ENCODE data around the gene MRPS33. TPM values are rescaled to one million over a fixed set of nuclear protein-coding genes. Genes with fewer than 3 reads are reported as not detected.

MRPS33 gene
- total RNA-seq, 1 experiment from 2014 or later = 57.1 TPM

DNA sequence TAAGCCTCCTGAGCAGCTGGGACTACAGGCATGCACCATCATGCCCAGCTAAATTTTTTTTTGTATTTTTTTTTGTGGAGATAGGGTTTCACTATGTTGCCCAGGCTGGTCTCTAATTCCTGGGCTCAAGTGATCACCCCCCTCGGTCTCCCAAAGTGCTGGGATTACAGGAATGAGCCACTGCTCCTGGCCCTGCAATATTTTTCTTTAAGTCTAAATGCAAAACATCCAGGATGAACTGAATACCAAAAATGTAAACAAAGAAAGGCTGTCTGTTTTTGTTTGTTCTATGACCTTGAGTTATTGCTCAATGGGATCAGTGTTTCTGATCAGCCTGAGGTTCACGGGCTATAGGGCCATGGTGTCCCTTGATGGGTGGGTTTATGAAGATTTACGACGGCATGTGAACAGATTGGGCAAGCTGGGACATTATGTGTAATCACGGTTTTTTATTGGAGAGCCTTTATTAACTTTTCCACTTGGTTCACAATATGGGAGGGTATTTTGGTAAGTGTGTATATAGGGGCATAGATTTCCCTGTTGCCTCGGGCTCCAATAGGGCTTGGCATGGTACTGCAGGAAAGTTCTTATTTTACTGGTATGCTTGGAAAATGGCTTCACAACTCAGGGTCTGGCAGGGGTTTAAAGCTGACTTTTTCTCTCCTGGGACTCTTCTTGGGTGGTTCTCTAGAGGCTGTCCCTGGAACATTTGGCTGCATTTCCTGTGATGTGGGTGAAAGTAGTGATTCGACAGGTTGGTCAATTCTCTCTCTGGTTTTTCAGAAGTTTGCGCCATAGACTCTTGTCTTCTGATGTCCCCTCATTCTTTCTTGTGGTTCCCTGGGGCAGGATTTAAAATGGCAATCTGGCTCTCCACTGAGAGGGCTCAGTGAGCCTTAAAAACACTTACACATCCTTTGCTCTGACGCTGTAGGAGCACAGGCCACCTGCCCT, 41.6 kb downstream of the MRPS33 start:
- Histone ChIP-seq H3K9ac (ENCODE audit: low read length) (no peak overlapping the region), H3K27me3 (ENCODE audit: low read length) (no peaks in the 10 kb centered on the region), H3K27ac (ENCODE audit: low read length) (no peak overlapping the region), H3K9me2 (replicated peaks; ENCODE audit: low read length) (no peaks in the 10 kb centered on the region), H3K36me3 (ENCODE audit: low read depth, low read length) (no peaks in the 10 kb centered on the region), H4K20me1 (ENCODE audit: low read length) (no peaks in the 10 kb centered on the region), H3K9me3 (ENCODE audit: low read length) (no peaks in the 10 kb centered on the region), H3F3A (ENCODE audit: low read length, unreplicated experiment) (no peaks in the 10 kb centered on the region), H3K79me2 (ENCODE audit: low read length) (no peaks in the 10 kb centered on the region), H3K4me2 (ENCODE audit: low read length) (no peak overlapping the region), H2AFZ (ENCODE audit: low read length) (no peak overlapping the region), H3K4me3 (ENCODE audit: low read length) (no peak overlapping the region), H3K4me1 (ENCODE audit: insufficient read depth, low read length) (peaks cover 11% of the 10 kb centered on the region; the same call in 1 of the 2 replicates)
- intact Hi-C loops (cut with micrococcal nuclease) = no loop called here
- BruUV-seq (replicated peaks) = no TSS peak
- ChIA-PET CTCF (interaction anchor here (0.7 kb wide), 1 partner anchor 40 kb away, joined by 3 read pairs; no protein-coding TSS in a partner anchor), POLR2A (ENCODE audit: unreplicated experiment) (interaction anchor here (0.5 kb wide), 1 partner anchor 32 kb away, joined by 3 read pairs; no protein-coding TSS in a partner anchor)
- DNase-seq = no peak
- ATAC-seq = no peak
- TF ChIP-seq EZH2 (IDR thresholded peaks at IDR 0.05; ENCODE audit: low read length, unreplicated experiment) (no peak), EZH2phosphoT487 (IDR thresholded peaks at IDR 0.05; ENCODE audit: borderline replicate concordance, low read length) (no peak)
- TF ChIP-seq, protein P1, sequence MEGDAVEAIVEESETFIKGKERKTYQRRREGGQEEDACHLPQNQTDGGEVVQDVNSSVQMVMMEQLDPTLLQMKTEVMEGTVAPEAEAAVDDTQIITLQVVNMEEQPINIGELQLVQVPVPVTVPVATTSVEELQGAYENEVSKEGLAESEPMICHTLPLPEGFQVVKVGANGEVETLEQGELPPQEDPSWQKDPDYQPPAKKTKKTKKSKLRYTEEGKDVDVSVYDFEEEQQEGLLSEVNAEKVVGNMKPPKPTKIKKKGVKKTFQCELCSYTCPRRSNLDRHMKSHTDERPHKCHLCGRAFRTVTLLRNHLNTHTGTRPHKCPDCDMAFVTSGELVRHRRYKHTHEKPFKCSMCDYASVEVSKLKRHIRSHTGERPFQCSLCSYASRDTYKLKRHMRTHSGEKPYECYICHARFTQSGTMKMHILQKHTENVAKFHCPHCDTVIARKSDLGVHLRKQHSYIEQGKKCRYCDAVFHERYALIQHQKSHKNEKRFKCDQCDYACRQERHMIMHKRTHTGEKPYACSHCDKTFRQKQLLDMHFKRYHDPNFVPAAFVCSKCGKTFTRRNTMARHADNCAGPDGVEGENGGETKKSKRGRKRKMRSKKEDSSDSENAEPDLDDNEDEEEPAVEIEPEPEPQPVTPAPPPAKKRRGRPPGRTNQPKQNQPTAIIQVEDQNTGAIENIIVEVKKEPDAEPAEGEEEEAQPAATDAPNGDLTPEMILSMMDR (conservative IDR thresholded peaks at IDR 0.05; ENCODE audit: low read depth, low read length) = no peak

DNA sequence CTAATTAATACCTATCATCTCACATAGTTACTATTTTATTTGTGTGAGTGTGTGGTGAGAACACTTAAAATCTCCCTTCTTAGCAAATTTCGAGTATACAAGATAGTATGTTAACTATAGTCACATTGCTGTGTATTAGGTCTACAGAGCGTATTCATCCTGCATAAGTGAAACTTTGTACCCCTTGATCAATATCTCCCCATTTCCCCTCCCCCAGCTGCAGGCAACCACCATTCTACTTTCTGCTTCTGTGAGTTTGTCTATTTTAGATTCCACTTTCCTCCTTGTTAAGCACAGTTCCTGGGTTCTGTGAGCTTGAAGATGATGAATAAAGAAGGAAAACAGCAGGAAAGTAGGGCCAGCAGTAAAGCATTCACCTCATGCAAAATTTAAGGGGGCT, 42.4 kb downstream of the MRPS33 start:
- ATAC-seq (no peak), DNase-seq (no peak)
- no peaks in the 10 kb centered on the region for H4K20me1 ChIP-seq (ENCODE audit: low read length)
- no peak overlapping the region for H2AFZ ChIP-seq (ENCODE audit: low read length)
- ChIA-PET CTCF (no interaction called here), POLR2A (ENCODE audit: unreplicated experiment) (interaction anchor here (0.5 kb wide), 1 partner anchor 33 kb away, joined by 3 read pairs; no protein-coding TSS in a partner anchor)
- no peaks in the 10 kb centered on the region for H3F3A ChIP-seq (ENCODE audit: low read length, unreplicated experiment)
- H3K79me2 ChIP-seq (ENCODE audit: low read length) = no peaks in the 10 kb centered on the region
- intact Hi-C loops (cut with micrococcal nuclease) = no loop called here
- no peak overlapping the region for H3K27ac ChIP-seq (ENCODE audit: low read length)
- H3K9me3 ChIP-seq (ENCODE audit: low read length) = no peaks in the 10 kb centered on the region
- H3K27me3 ChIP-seq (ENCODE audit: low read length) = no peaks in the 10 kb centered on the region
- no peak overlapping the region for H3K4me3 ChIP-seq (ENCODE audit: low read length)
- peaks cover 7% of the 10 kb centered on the region; the same call in 1 of the 2 replicates for H3K4me1 ChIP-seq (ENCODE audit: insufficient read depth, low read length)
- TF ChIP-seq EZH2 (IDR thresholded peaks at IDR 0.05; ENCODE audit: low read length, unreplicated experiment) = no peak
- TF ChIP-seq, protein P1 (conservative IDR thresholded peaks at IDR 0.05; ENCODE audit: low read depth, low read length) = no peak
- TF ChIP-seq EZH2phosphoT487 (IDR thresholded peaks at IDR 0.05; ENCODE audit: borderline replicate concordance, low read length) = no peak
- no peaks in the 10 kb centered on the region for H3K9me2 ChIP-seq (replicated peaks; ENCODE audit: low read length)
- H3K9ac ChIP-seq (ENCODE audit: low read length) = no peak overlapping the region
- no peaks in the 10 kb centered on the region for H3K36me3 ChIP-seq (ENCODE audit: low read depth, low read length)
- no TSS peak for BruUV-seq (replicated peaks)
- no peak overlapping the region for H3K4me2 ChIP-seq (ENCODE audit: low read length)

DNA sequence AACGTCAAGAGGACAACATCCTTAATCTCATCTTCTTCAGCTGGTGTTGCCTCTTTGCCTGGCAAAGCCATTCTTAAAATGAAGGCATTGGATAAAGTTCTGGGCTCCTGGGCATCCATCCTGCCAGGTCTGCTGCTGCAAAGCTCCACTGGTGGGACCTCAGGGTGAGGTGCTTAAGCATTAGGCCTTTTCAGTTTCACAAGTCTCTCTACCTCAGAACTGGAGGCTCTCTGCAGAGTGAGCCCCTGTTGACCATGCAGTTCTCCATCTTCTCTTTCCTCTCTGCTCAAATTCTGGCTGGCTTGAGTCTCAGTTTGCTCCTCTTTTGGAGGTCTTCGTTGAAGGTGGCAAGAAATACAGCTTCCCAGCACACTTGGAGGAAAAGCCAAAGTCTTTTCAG, 47.3 kb downstream of the MRPS33 start:
- TF ChIP-seq EZH2 (IDR thresholded peaks at IDR 0.05; ENCODE audit: low read length, unreplicated experiment) (no peak), EZH2phosphoT487 (IDR thresholded peaks at IDR 0.05; ENCODE audit: borderline replicate concordance, low read length) (no peak)
- TF ChIP-seq, protein P1 (conservative IDR thresholded peaks at IDR 0.05; ENCODE audit: low read depth, low read length) = no peak
- ATAC-seq = no peak
- DNase-seq = no peak
- Histone ChIP-seq H3K79me2 (ENCODE audit: low read length) (no peaks in the 10 kb centered on the region), H3K9me2 (replicated peaks; ENCODE audit: low read length) (no peaks in the 10 kb centered on the region), H3K36me3 (ENCODE audit: low read depth, low read length) (no peaks in the 10 kb centered on the region), H3K4me3 (ENCODE audit: low read length) (no peak overlapping the region), H3K27ac (ENCODE audit: low read length) (no peak overlapping the region), H2AFZ (ENCODE audit: low read length) (no peak overlapping the region), H4K20me1 (ENCODE audit: low read length) (no peaks in the 10 kb centered on the region), H3K9me3 (ENCODE audit: low read length) (no peaks in the 10 kb centered on the region), H3K4me1 (ENCODE audit: insufficient read depth, low read length) (no peaks in the 10 kb centered on the region), H3K4me2 (ENCODE audit: low read length) (no peak overlapping the region), H3K9ac (ENCODE audit: low read length) (no peak overlapping the region), H3K27me3 (ENCODE audit: low read length) (no peaks in the 10 kb centered on the region), H3F3A (ENCODE audit: low read length, unreplicated experiment) (no peaks in the 10 kb centered on the region)
- POLR2A ChIA-PET (ENCODE audit: unreplicated experiment) = no interaction called here
- BruUV-seq (replicated peaks) = no TSS peak
- CTCF ChIA-PET = no interaction called here
- intact Hi-C loops (cut with micrococcal nuclease) = no loop called here

Measured in PC-3 (cell line).